ENCODE measurements around the gene GRIPAP1. TPM values are rescaled to one million over a fixed set of nuclear protein-coding genes. Genes with fewer than 3 reads are reported as not detected.
A peak's percentile ranks its signal among the peaks of the same experiment; 100 is the strongest.

The GRIPAP1 gene
- total RNA-seq, 3 donors from 2014 or later, result 42.2 to 58.1 (median 44.1) TPM

GRCh38 chrX:48975541-48975940, 26.5 kb downstream of the GRIPAP1 start:
- Mint-ChIP-seq H3K27me3 (ENCODE audit: low read depth) (no peaks in the 10 kb centered on the region), H3K9me3 (no peaks in the 10 kb centered on the region), H3K36me3 (ENCODE audit: insufficient read depth) (peaks cover 20% of the 10 kb centered on the region), H3K4me3 (no peak overlapping the region), H3K4me1 (ENCODE audit: low read depth) (peaks cover 15% of the 10 kb centered on the region)
- ATAC-seq (no peak), DNase-seq (no peak)

GRCh38 chrX:48975041-48975440, 27.0 kb downstream of the GRIPAP1 start:
- DNase-seq (no peak), ATAC-seq (no peak)
- Mint-ChIP-seq H3K9me3 (no peaks in the 10 kb centered on the region), H3K4me1 (ENCODE audit: low read depth) (peaks cover 15% of the 10 kb centered on the region), H3K27me3 (ENCODE audit: low read depth) (no peaks in the 10 kb centered on the region), H3K4me3 (no peak overlapping the region), H3K36me3 (ENCODE audit: insufficient read depth) (peaks cover 18% of the 10 kb centered on the region)

- Mint-ChIP-seq H3K4me3 (no peak overlapping the region), H3K4me1 (ENCODE audit: low read depth) (peaks cover 15% of the 10 kb centered on the region), H3K9me3 (no peaks in the 10 kb centered on the region), H3K36me3 (ENCODE audit: insufficient read depth) (peaks cover 18% of the 10 kb centered on the region), H3K27me3 (ENCODE audit: low read depth) (no peaks in the 10 kb centered on the region)
- ATAC-seq (no peak), DNase-seq (no peak)
Observed at GRCh38 chrX:48974574-48974973, 27.5 kb downstream of the GRIPAP1 start.

- Mint-ChIP-seq H3K27me3 (ENCODE audit: low read depth) (no peaks in the 10 kb centered on the region), H3K36me3 (ENCODE audit: insufficient read depth) (peaks cover 18% of the 10 kb centered on the region), H3K9me3 (no peaks in the 10 kb centered on the region), H3K4me1 (ENCODE audit: low read depth) (peaks cover 15% of the 10 kb centered on the region), H3K4me3 (no peak overlapping the region)
- DNase-seq (no peak), ATAC-seq (no peak)
Observed at GRCh38 chrX:48974033-48974432, 28.0 kb downstream of the GRIPAP1 start.

GRCh38 chrX:48972220-48973164, 29.6 kb downstream of the GRIPAP1 start:
- ATAC-seq, result peak; percentile 44 to 49
- H3K36me3 Mint-ChIP-seq (ENCODE audit: insufficient read depth), result peaks cover 9% of the 10 kb centered on the region
- H3K4me3 Mint-ChIP-seq, result peak overlapping the region; percentile 62

GRCh38 chrX:48971249-48972219, 30.5 kb downstream of the GRIPAP1 start, which contains the start of gene KCND1:
TSS of gene KCND1 (minus strand) at chrX:48971844. CDS start at chrX:48970271, 1,573 bp downstream.
- no peak for DNase-seq
- no peaks in the 10 kb centered on the region for H3K27me3 Mint-ChIP-seq (ENCODE audit: low read depth)
- peak; percentile 30 to 51 for ATAC-seq
- peaks cover 15% of the 10 kb centered on the region for H3K4me1 Mint-ChIP-seq (ENCODE audit: low read depth)
- peaks cover 9% of the 10 kb centered on the region for H3K36me3 Mint-ChIP-seq (ENCODE audit: insufficient read depth)
- H3K9me3 Mint-ChIP-seq, result no peaks in the 10 kb centered on the region
- peak within 1 kb of the TSS; percentile 62 for H3K4me3 Mint-ChIP-seq

More at GRCh38 chrX:48972220-48973164, 29.6 kb downstream of the GRIPAP1 start:
- H3K27me3 Mint-ChIP-seq (ENCODE audit: low read depth), result no peaks in the 10 kb centered on the region
- H3K4me1 Mint-ChIP-seq (ENCODE audit: low read depth), result peaks cover 15% of the 10 kb centered on the region
- H3K9me3 Mint-ChIP-seq, result no peaks in the 10 kb centered on the region
- no peak for DNase-seq

GRCh38 chrX:48969471-48969870, 32.6 kb downstream of the GRIPAP1 start:
- ATAC-seq (no peak), DNase-seq (no peak)
- Mint-ChIP-seq H3K4me3 (no peak overlapping the region), H3K9me3 (no peaks in the 10 kb centered on the region), H3K36me3 (ENCODE audit: insufficient read depth) (no peaks in the 10 kb centered on the region), H3K27me3 (ENCODE audit: low read depth) (no peaks in the 10 kb centered on the region), H3K4me1 (ENCODE audit: low read depth) (peaks cover 15% of the 10 kb centered on the region)

- no peaks in the 10 kb centered on the region for H3K9me3 Mint-ChIP-seq
- no peaks in the 10 kb centered on the region for H3K36me3 Mint-ChIP-seq (ENCODE audit: insufficient read depth)
- no peak for DNase-seq
- no peaks in the 10 kb centered on the region for H3K27me3 Mint-ChIP-seq (ENCODE audit: low read depth)
- H3K4me3 Mint-ChIP-seq, result no peak overlapping the region
- H3K4me1 Mint-ChIP-seq (ENCODE audit: low read depth), result peaks cover 15% of the 10 kb centered on the region
- ATAC-seq, result no peak
Observed at GRCh38 chrX:48968377-48968776, 33.7 kb downstream of the GRIPAP1 start.

GRCh38 chrX:48966796-48967579, 35.1 kb downstream of the GRIPAP1 start:
- Mint-ChIP-seq H3K36me3 (ENCODE audit: insufficient read depth) (no peaks in the 10 kb centered on the region), H3K4me3 (no peak overlapping the region), H3K27me3 (ENCODE audit: low read depth) (no peaks in the 10 kb centered on the region), H3K9me3 (no peaks in the 10 kb centered on the region), H3K4me1 (ENCODE audit: low read depth) (peaks cover 3% of the 10 kb centered on the region)
- DNase-seq (no peak), ATAC-seq (no peak)

- Mint-ChIP-seq H3K36me3 (ENCODE audit: insufficient read depth) (no peaks in the 10 kb centered on the region), H3K9me3 (no peaks in the 10 kb centered on the region), H3K4me3 (no peak overlapping the region), H3K4me1 (ENCODE audit: low read depth) (no peaks in the 10 kb centered on the region), H3K27me3 (ENCODE audit: low read depth) (no peaks in the 10 kb centered on the region)
- DNase-seq, result no peak
- no peak for ATAC-seq
Observed at GRCh38 chrX:48965959-48966358, 36.1 kb downstream of the GRIPAP1 start.

- H3K9me3 Mint-ChIP-seq, result no peaks in the 10 kb centered on the region
Observed at GRCh38 chrX:48961585-48962091, 40.4 kb downstream of the GRIPAP1 start.

GRCh38 chrX:48960291-48960690, 41.8 kb downstream of the GRIPAP1 start:
- peaks cover 1% of the 10 kb centered on the region for H3K36me3 Mint-ChIP-seq (ENCODE audit: insufficient read depth)
- ATAC-seq, result no peak

More at GRCh38 chrX:48961585-48962091, 40.4 kb downstream of the GRIPAP1 start:
- Mint-ChIP-seq H3K36me3 (ENCODE audit: insufficient read depth) (no peaks in the 10 kb centered on the region), H3K4me3 (no peak overlapping the region), H3K27me3 (ENCODE audit: low read depth) (no peaks in the 10 kb centered on the region), H3K4me1 (ENCODE audit: low read depth) (peaks cover 13% of the 10 kb centered on the region)
- ATAC-seq, result no peak
- no peak for DNase-seq

GRCh38 chrX:48958635-48959094, 43.4 kb downstream of the GRIPAP1 start:
- H3K9me3 Mint-ChIP-seq, result no peaks in the 10 kb centered on the region
- H3K4me1 Mint-ChIP-seq (ENCODE audit: low read depth), result peaks cover 28% of the 10 kb centered on the region
- DNase-seq (no peak), ATAC-seq (no peak)
- peaks cover 1% of the 10 kb centered on the region for H3K36me3 Mint-ChIP-seq (ENCODE audit: insufficient read depth)
- peak overlapping the region; percentile 98 for H3K4me3 Mint-ChIP-seq
- no peaks in the 10 kb centered on the region for H3K27me3 Mint-ChIP-seq (ENCODE audit: low read depth)

More at GRCh38 chrX:48960291-48960690, 41.8 kb downstream of the GRIPAP1 start:
- DNase-seq, result no peak
- Mint-ChIP-seq H3K4me1 (ENCODE audit: low read depth) (peaks cover 17% of the 10 kb centered on the region), H3K4me3 (no peak overlapping the region), H3K9me3 (no peaks in the 10 kb centered on the region), H3K27me3 (ENCODE audit: low read depth) (no peaks in the 10 kb centered on the region)

Data from activated T-cell treated with anti-CD3 and anti-CD28 coated beads, Interleukin-2, amount 50 U/mL, for 4 hours (primary cell).